GM19351 (cell line): ENCODE measurements around the gene KCNK4.

Source experiments
- ATAC-seq: cut with Tn5 transposase; IDR thresholded peaks from one replicate; pipeline ENCODE4 v1.9.1; 2021; ENCODE audit warnings: mild to moderate bottlenecking, moderate library complexity; ENCODE audit not compliant: unreplicated experiment

KCNK4 gene

DNA sequence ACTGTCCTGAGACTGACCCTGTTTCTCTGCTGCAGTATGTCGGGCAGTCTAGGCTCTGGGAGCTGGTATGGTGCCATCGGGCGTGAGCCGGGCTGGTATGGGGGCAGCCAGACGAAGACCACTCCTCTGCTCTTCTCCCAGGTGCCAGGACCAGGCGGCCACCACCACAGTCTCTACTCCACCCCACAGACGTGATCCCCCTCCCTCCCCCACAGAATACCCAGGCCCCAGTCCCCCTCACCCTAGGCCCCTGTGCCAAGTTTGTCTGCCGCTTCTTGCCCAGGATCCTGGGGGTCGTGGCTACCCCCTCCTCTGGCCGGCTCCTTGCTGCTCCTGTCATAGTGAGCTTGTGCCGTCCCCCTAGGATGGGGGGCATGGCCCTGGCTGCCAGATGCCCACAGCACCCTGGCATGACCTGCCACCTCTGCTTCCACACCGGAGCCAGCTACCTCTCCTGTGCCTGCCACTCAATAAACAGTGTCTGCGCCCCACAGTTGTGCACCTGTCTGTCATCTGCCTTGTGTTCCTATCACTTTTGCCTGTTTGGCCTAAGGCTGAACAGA lies 2.0 kb upstream of the KCNK4 start:
- ATAC-seq, result no peak

DNA sequence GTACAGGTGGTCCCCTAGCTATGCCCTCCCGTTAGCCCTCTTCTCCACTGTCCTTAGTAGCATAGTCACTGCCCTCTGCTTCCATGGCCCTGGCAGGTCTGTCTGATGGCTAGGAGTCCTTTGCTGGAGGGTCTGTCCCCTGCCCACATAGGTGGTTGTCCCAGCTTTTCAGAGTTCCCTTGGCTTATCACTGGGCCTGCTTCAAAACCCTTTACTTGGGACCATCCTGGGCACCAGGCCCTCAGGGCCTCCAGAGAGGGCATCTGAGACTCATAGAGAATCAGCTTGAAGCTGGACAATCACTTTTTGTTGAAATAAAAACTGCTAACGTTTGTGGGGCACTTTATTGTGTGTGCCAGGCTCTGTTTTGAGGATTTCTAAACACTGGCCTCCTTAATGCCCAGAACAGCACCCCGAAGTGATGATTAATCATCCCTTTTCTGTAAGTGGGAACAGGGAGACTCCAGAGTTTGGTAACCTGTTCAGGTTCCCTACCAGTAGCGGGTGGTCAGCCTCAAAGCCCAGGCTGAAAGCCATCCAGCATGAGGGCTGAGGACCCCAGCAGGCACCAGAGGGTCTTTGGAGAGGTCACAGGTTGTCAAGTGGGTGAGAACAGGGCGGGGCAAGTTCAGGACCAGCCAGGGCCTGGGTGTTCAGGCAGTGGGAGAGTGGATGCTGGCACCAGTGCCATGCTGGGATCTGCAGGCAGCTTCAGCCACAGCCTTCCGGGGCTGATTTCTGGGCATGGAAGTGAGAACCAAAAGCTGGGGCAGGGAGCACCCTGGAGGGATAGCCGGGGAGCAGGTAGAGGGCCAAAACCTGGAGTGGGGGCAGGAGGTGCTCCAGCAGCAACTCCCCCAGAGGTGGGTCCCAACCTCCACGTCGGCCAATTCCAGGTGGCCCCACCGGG lies 495 bp upstream of the KCNK4 start:
- no peak for ATAC-seq

DNA sequence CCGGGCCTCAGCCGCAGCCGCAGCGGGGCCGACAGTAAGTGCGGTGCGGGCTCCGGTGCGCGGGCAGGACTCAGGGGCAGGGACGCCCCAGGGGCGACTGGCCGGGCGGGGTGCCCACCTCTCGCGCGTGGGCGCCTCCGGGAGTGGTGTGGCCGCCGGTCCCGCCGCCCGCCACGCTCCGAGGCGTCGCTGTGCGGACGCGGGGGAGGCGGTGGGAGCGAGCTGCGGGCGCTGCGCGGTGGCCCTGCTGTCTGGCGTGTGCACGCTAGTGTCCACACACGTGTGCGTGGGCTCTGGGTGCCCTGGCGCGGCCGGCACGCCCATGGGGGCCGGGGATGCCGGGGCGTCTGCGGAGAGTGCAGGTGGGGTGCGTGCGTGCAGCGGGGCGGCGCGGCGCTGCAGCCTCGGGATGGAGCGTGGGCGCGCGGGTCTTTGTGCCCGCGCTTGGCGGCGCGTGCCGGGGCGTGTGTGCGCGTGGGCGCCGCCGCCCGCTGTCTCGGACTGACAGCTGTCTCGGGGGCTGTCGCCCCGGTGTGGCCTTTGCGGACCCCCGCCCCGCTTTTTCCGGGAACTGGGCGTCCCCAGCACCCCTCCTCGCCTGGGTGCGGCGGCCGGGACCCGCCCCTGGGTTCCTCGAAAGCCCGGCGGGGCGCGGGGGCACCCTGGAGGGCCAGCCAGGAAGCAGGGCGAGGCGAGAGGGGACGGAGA lies 804 bp downstream of the KCNK4 start:
- ATAC-seq, result no peak

GRCh38 chr11:64292460-64293254 lies 1.6 kb downstream of the KCNK4 start:
- ATAC-seq, result no peak

GRCh38 chr11:64294774-64295173 lies 3.7 kb downstream of the KCNK4 start:
- ATAC-seq, result no peak

DNA sequence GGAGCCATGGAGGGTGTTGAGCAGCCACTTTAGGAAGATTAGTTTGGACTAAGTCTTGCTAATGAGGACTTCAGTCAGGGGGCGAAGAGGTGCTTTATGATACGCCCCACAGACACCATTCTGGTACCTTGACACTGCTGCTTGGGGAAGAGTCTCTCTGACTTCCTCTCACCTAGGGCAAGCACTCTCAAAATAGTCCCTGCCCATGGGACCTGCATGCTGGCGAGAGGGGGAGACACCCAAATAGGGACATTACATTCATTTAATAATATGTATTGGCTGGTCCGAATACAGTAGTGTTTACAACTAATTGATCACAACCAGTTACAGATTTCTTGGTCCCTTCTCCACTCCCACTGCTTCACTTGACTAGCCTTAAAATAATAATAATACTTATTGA lies 4.7 kb downstream of the KCNK4 start:
- no peak for ATAC-seq

GRCh38 chr11:64296236-64296635 lies 5.1 kb downstream of the KCNK4 start:
- ATAC-seq, result no peak

GRCh38 chr11:64296830-64297698 lies 6.0 kb downstream of the KCNK4 start:
- ATAC-seq, result no peak

DNA sequence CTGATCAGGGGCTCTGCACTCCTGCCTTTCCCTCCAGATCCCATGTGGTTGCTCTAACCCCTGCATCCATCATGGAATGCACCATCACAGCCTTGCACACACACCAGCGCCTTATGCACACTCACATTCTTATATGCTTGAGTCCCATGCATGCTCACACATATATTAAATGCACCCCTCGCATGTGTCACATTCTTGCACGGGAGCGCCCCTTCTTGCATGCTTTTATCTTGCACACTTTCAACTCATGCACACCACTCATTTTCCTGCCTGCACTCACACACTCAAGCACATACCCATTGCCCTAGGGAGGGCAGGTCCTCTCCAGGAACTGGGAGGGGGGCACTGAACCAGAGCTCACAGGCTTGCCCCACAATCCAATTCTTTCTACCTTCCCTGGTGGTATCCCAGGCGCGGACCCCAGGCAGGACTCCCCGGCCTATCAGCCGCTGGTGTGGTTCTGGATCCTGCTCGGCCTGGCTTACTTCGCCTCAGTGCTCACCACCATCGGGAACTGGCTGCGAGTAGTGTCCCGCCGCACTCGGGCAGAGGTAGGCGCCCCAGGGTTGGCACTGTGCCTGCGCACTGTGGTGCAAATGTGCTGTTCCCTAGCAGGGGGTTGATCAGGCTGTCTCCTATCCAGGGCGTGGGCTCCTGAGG lies 6.7 kb downstream of the KCNK4 start:
- no peak for ATAC-seq

GRCh38 chr11:64298966-64299846 lies 8.1 kb downstream of the KCNK4 start:
- no peak for ATAC-seq

DNA sequence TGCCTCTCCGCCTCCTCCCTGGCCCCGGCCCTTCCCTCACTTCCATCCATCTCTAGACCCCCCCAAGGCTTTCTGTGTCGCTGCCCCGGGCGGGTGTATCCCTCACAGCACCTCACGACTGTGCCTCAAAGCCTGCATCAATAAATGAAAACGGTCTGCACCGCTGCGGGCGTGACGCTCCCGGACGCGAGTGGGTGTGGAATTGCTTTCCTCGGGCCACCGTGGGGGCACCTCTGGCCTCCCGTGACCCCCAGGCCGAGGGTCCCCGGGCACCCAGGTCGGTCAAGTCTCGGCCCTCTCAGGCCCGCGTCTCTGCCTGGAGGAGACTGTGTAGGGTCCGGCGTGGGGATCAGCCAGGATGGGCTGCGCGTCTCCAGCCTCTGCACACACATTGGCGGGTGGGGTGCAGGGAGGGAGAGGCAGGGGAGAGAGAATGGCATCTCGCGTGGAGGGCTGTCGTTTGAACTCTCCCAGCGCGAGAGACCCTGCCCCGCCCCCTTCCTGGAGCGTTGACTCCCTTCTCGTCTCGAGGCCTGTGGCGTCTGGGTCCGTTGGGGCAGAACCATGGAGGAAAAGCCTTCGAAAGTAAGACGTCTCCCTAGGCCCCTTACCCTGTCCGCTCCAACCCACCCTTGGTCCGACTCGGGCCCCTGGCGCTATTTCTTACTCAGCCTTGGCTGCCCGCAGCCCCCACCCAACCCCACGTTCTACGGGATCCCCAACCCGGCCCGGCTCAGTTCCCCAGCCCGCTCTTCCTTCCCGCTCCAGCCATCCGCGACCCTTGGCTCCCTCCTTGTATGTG lies 8.9 kb downstream of the KCNK4 start, which contains the start of gene CATSPERZ:
Gene CATSPERZ, plus strand, starts transcription at position 512 of the 802 bp plus-strand sequence. Its CDS starts 53 bp downstream, at position 565.
- ATAC-seq, result no peak

- no peak for ATAC-seq
Observed at GRCh38 chr11:64303109-64304031, 12.3 kb downstream of the KCNK4 start.

DNA sequence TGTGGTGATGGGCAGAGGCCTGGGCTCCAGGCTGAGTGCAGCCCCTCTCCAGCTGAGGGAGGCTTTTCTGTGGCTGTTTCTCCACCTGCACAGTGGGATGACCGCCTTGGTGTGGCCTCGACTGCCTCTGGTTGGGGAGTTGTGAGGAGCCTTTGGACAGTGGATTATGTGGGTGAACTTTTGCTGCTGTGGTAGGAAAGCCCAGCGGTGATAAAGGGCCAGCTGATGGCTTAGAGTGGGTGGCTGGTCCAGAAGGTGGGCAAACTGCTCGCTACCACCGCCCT lies 12.9 kb downstream of the KCNK4 start:
- no peak for ATAC-seq

- peak; percentile 42 for ATAC-seq
Observed at GRCh38 chr11:64304316-64305072, 13.4 kb downstream of the KCNK4 start.

GRCh38 chr11:64305075-64305690 lies 14.1 kb downstream of the KCNK4 start, which contains the start of gene ESRRA:
TSS of gene ESRRA (plus strand) at chr11:64305524. CDS start at chr11:64307180, 1,656 bp downstream.
- ATAC-seq, result peak; percentile 69
